NCI-H2029 (cell line): Measurements from ENCODE around the gene ZNF579.
A peak's percentile ranks its signal among the peaks of the same experiment; 100 is the strongest.

Source experiments
- DNase-seq: peaks from one replicate; lab custom pipeline; 2025; lab: John Stamatoyannopoulos, UW

ZNF579 gene

DNA sequence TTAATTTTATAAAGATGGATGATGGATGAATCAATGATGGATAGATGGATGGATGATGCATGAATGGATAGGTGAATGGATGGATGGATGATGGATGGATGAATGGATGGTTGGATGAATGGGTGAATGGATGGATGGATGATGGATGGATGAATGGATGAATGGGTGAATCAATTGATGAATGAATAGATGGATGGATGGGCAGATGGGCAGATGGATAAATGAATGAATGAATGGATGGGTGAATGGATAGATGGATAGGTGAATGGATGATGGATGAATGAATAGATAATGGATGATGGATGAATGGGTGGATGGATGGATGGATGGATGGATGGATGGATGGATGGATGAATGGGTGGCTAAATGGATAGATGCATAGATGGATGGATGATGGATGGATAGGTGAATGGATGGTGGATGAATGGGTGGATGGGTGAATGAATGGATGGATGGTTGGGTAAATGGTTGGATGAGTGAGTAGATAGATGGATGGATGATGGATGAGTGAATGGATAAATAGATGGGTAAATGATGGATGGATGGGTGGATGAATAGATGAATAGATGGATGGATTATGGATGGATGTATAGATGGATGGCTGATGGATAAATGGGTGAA lies 12.8 kb downstream of the ZNF579 start:
- no peak for DNase-seq

DNA sequence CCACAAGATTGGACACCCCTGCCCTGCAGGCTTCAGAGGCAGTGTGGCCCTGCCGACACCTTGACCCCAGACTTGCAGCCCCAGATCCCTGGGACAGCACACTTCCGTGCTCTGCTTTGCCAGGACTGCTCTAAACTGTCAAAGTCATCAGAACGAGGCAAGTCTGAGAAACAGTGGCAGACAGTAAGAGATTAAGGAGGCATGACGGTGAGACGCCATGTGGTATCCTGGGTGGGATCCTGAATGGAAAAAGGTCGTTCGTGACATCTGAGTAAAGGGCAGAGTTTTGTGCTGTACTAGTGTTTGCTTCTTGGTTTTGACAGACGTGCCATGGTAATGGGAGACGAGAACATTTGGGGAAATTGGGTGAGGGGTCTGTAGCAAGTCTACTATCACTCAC lies 13.8 kb downstream of the ZNF579 start:
- DNase-seq: no peak

DNA sequence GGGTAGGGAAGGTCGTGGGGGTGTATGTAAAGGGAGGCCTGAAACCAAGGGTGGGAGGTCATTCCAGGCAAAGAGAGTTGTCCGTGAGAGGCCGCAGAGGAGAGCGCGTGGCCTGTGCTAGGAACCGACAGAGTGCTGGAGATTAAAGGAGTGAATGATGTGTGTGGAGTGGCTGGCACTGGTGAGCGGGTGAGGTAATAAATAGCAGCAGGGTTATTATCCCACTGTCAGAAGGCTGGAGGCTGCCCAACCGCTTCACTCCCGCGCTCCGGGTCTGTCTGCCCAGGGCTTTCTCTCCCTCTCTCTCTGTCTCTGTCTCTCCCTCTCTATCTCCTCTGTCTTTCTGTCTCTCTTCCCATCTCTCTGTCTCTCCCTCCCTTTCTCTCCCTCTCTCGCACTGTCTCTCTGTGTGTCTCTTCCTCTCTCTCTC lies 17.4 kb downstream of the ZNF579 start:
- DNase-seq: peak; percentile 24

DNA sequence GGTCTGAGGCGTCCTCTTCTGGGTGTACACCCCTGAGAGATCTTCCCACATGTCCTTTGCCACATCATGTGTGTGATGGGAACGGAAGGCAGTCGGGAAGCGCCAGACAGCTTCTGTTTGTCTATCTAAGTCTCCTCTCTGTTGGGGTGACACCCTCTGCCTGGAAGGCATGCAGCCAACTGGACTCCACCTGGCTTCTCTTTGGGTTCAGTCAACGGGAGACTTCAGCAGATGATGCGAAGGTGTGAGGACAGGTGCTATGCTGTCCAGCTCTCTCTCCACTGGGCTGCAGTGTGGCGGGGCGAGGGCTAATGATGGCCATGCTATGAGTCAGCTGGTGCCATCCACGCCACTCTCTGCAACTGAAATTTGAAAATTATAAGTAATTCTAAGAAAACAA lies 21.0 kb downstream of the ZNF579 start:
- no peak for DNase-seq

DNA sequence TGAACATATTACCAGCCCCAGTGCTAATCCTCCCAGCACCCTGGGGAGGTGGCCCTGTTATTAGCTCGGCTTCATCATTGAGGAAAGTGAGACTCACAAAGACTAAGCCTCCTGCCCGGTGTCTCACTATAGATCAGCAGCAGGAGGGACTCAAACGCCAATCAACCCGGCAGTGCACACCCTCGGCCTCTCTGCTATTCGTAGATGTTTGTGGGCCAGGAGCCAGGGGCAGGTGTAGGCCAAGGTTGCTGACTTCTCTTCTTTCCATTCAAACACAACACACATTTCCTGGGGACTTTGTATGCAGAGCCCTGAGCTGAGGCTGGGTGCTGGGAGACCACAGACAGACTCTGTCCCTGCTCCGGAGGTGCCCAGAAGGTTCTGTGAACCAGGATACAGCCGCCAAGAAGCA lies 25.9 kb downstream of the ZNF579 start:
- DNase-seq: peak; percentile 56

DNA sequence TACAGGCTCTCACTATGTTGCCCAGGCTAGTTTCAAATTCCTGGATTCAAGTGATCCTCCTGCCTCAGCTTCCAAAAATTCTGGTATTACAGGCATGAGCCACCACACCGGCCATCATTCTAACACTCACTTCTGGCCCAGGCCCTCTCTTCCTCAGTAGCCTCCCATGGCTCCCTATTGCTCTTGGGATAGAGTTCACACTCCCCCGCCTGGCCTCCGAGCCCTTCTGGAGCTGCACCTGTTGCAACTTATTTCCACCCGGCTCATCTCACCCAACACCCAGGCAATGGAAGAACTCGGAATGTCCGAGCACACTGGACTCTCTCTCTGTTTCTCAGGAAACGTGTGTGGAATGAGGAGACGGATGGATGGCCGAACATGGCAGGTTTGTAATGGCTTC lies 26.3 kb downstream of the ZNF579 start:
- no peak for DNase-seq

DNA sequence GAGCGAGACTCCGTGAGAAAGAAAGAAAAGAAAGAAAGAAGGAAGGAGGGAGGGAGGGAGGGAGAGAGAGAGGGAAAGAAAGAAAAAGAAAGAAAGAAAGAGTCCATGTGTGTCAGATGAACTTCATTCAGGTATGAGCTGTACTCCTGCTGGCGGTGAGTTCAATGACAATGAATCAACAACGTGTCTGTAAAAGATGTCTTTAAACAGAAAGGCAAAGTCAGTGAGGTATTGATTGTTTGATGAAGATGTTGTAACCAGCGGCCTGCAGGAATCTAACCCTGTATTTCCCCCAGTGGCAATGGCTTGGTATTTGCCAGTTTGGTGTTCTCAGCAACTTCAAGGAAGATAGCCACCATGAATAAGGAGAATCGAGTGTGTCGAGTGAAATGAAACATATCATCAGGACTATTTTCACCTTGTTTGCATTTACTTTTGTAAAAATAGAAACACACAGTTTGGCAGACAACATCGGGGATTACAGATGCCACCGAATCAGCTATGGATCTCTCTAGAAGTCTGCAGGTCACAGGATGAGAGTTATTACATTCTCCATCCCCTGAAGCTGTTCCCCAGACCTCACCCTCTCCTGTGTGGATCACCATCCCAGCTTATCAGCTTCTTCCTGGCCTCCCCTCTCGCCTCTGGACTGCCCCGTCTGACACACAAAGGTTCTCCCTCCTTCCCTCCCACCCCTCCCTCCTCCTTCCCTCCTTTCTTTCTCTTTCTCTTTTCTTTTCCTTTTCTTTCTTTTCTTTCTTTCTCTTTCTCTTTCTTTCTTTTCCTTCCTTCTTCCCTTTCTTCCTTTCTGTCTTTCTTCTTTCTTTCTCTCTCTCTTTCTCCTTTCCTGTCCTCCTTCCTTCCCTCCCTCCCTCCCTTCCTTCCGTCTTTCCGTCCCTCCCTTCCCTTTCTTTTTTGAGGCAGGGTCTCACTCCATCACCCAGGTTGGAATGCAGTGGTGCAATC lies 27.1 kb downstream of the ZNF579 start:
- no peak for DNase-seq

DNA sequence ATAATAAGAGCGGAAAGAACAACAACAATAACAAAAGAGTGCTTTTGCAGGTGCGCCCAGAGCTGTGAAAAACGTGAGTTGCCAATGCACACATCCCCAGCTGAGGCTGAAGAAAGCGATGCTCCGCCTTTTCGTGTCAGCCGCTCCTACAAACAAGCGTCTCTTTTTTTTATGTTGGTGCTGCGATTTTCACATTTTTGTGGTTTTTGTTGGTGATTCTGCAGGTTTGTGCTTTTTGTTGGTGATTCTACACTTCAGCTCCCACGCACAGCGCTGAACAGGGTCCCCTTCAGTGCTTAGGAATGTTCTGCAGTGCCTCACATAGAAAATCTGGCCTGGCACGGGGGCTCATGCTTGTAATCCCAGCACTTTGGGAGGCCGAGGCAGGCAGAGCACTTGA lies 28.0 kb downstream of the ZNF579 start:
- DNase-seq: no peak

DNA sequence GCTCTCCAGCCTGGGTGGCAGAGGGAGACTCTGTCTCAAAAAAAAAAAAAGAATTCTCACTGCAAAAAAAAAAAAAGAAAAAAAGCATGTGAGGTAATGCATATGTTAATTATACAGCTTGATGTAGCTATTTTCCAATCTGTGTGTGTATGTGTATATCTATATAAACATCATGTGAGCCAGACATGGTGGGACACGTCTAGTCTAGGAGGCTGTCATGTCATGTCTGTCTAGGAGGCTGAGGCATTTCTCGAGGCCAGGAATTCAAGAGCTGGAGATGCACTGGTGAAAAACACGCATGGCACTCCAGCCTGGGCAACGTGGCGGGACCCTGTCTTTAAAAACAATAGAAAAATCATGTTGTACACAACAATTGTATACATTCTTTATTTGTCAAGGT lies 28.4 kb downstream of the ZNF579 start:
- DNase-seq: no peak

DNA sequence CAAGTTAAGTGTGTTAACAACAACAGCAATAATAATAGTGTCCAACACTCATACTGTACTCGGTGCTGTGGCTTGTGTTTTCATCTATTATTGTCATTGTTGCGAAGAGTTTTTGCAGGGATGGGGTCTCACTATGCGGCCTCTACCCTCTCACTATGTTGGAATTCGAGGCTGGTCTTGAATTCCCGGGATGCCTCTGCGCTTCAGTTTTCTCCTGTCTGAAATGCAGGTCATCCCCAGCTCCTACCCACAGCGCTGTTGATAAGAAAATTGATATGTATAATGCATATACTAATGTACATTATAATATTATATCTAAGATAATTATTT lies 30.4 kb downstream of the ZNF579 start:
- DNase-seq: no peak

DNA sequence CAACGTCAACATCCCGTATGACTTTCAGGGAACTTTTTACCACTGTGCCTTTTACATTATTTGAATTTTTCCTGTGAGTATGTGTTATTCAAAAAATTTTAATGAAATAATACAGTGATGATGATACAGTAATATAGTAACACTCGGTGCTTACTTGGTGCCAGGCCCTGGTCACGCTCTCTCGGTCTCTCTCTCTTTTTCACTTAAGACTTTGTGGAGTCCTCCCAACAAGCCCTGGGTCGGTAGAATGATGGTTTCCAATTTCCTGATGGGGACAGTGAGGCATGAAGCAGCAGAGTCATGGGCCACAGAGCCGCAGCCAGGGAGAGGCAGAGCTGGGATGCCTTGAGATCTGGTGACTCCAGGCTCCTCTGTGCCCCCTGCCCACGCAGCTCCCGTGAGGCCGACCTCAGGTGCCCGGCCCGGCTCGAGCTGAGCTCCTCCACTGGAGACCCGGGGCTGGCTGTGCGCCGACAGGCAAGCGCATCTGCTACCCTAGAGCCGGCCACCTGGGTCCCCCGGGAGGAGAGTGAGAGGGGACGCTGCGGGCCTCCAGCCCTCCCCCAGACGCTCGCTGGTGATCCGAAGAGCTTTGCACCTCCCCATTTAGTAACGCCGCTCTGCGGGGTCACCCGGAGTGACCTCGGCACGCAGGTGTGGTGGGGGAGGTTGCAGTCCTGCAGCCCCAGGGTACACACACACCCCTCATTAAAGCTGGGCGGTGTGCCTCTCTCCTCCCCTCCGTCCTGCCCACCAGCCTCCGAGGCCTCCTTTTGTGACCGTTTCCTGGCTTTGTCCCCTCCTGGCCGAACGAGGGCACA lies 30.9 kb downstream of the ZNF579 start:
- DNase-seq: no peak

DNA sequence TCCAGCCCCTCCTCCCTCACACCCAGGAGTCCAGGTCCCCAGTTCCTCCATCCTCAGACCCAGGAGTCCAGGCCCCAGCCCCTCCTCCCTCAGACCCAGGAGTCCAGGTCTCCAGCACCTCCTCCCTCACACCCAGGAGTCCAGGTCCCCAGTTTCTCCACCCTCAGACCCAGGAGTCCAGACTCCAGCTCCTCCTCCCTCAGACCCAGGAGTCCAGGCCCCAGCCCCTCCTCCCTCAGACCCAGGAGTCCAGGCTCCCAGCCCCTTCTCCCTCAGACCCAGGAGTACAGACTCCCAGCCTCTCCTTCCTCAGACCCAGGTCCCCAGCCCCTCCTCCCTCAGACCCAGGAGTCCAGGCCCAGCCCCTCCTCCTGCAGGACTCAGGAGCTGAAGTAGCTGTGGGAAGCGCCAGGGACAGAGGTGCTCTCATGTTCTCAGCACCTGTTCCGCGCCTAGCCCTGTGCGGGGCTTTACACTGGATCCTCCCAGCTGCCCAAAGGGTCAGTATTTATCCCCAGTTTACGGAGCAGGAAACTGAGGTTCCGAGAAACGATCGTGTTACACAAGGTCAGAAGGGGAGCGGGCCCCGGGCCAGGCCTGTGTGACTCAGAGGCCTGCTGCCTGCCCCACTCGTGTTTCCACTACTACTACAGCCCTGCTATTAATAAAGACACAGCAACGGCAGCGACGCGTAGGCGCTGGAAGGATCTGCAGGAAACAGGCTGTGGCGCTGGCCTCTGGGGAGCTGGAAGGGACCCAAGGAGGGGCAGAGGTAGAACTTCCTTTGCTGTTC lies 33.6 kb downstream of the ZNF579 start:
- DNase-seq: peak; percentile 34

DNA sequence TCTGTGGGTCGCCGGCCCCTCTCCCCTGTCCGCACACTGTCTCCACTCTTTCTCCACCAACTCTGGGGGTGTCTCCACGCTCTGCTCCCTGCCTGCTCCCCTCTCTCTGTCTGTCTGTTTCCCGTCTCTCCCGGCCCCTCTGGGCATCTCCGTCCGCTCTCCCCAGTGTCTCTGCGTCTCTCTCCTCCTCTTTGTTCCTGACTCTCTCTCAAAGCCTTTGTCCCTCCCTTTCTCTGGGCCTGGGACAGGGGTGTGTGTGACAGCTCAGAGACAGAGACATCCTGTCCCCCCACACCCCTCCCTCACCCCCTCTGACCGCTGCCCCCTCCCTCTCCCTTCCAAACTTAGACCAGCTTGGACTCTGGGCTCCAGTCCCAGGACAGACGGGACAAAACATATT lies 34.6 kb downstream of the ZNF579 start:
- DNase-seq: no peak

DNA sequence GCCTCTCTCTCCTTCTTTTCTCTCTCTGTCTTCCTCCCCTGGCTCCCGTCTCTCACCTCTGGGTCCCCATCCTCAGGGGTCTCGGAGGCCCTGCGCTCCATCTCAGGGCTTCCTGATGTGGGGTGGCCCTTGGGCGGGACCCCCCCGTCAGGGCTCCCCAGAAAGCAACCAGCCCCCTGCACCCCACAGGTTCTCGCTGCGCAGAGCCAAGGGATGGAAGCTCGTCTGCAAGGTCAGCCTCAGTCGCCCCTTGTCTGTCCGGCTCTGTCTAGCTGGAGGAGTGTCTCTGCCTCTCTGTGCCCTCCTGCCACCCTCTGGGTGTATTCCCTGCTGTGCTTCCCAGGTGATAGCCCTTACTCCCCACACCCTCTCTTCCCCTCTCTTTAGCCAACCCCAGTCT lies 35.2 kb downstream of the ZNF579 start, which contains the start of gene SBK3:
Gene SBK3, minus strand, starts transcription at position 101 of the 400 bp plus-strand sequence. Its CDS starts 0 bp downstream, at position 101.
- DNase-seq: no peak

DNA sequence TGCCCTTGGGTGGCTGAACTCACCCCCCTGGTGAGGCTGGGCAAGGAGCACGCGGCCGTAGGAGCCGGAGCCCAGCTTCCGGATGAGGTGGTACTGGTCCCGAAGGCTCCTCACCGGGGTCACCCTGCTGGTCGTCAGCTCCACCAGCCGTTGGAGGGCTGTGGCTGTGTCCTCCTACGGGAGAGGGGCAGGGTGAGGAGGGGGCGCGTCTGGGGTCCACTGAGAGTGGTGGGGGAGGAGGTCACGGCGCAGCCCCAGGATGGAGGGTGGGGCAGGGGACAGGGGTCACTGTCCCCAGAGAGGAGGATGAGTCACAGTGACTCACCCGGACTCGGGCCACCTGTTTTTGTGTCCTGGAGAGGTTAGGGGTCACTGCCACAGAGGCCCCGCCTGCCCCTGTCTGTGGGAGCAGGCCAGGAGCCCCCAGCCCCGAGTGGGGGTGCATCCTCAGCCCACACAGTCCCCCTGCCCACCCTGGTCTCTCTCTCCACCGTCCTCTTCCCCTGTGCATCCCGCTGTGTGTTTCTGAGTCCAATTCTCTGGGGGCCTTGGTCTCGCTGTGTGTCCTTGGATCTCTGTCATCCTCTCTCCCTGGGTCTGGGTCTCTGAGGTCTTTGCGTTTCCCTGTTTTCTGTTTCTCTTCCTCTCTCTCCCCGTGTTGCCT lies 35.7 kb downstream of the ZNF579 start:
- DNase-seq: no peak

DNA sequence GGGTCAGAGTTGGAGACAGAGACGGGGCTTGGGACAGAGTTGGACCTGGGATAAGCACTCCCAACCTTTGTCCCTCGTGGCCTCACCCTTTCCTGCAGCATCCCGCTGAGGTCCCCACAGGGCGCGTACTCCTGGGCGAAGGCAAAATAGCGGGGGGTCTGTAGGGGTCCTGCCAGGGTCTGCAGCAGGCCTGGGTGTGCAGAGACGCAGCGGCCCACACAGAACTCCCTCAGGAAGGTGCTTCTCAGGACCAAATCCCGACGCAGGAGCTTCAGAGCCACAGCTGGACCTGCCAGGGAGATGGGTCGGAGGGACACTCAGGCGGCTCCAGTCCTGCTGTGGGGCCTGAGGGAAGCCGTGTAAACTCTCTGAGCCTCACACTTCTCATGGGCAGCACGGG lies 36.6 kb downstream of the ZNF579 start:
- no peak for DNase-seq

DNA sequence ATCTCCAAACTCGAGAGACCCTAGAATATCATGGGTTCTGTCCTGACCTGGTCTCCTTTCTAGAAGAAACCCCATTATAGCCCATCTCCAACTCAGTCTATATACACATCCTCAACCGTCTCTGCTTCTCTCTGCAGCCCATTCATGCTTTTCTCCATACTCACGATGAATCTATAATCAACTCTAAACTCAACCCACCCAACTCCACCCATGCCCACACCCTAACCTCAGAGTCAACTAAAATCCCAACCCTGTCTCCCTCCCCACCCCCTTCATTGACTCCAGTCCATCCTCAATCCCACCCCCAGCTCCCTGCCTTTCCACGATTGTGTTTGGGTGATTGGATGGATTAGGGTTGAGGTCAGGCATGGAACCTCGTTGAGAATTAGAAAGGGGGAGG lies 37.1 kb downstream of the ZNF579 start:
- DNase-seq: no peak

DNA sequence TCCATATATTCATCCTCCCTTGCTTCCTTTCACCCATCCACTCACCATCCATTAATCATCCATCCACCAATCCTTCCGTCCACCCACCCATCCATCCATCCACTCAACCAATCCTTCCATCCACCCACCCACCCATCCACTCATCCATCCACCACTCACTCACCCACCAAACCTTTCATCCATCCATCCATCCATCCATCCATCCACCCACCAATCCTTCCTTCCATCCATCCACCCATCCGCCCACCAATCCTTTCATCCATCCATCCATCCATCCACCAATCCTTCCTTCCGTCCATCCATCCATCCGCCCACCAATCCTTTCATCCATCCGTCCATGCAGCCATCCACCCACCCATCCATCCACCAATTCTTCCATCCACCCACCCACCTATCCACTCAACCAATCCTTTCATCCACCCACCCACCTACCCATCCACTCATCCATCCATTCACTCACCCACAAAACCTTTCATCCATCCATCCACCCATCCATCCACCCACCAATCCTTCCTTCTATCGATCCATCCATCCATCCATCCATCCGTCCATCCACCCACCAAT lies 38.3 kb downstream of the ZNF579 start:
- DNase-seq: no peak

DNA sequence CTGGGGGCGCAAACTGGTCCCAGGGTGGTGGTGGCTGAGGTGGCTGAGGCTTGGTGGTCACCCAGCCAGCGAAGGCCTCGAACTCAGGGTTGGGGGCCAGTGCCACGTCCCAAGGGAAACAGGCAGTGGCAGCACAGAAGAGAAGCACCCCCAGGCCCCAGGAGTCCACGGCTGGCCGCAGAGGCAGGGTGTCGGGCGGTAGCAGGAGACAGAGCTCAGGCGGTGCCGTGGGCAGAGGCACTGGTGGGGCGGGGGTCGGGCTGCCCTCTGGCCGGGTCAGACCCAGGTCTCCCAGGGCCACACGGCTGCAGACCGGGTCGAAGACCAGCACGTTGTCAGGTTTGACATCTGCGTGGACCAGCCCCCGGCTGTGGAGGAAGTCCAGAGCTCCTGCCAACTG lies 39.6 kb downstream of the ZNF579 start:
- DNase-seq: no peak

DNA sequence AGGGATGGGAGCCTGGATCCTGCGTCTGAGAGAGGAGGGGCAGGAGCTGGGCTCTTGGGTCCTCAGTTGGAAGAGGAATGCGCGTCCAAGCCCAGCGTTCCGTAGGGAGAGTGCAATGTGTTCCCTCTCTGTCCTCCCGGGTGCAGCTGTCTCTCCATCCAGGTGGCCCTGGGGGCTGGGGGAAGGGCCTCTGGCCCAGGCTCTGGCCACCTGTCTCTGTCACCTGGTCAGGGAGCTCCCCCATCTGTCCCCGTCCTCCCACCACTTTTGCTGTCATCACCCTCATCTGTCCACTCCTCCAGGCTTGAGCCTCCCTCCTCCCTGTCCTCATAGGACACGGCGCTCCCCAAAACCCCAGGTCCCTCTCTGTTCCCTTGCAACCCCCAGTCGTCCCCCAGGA lies 40.0 kb downstream of the ZNF579 start:
- DNase-seq: no peak
